GM19328 (cell line): Measurements from ENCODE around the gene RGS9BP.
"Not testable (repeated sequence)": the region's sequence is repeated elsewhere in the genome, so short reads cannot be mapped to it uniquely, and the experiment has no call there.

ENCODE experiments used
- ATAC-seq: cut with Tn5 transposase; IDR thresholded peaks from one replicate; pipeline ENCODE4 v1.9.1; 2021; ENCODE audit warnings: mild to moderate bottlenecking, moderate library complexity; ENCODE audit not compliant: unreplicated experiment

Gene RGS9BP, protein sequence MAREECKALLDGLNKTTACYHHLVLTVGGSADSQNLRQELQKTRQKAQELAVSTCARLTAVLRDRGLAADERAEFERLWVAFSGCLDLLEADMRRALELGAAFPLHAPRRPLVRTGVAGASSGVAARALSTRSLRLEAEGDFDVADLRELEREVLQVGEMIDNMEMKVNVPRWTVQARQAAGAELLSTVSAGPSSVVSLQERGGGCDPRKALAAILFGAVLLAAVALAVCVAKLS

GRCh38 chr19:32675720-32676185, at the start of gene RGS9BP:
RGS9BP (plus strand) TSS chr19:32675848; CDS start chr19:32676264, 416 bp downstream.
- ATAC-seq = no peak

- no peak for ATAC-seq
Measured at GRCh38 chr19:32626969-32627368, 48.7 kb upstream of the RGS9BP start.

GRCh38 chr19:32627714-32628270, 47.9 kb upstream of the RGS9BP start:
- ATAC-seq = no peak

DNA sequence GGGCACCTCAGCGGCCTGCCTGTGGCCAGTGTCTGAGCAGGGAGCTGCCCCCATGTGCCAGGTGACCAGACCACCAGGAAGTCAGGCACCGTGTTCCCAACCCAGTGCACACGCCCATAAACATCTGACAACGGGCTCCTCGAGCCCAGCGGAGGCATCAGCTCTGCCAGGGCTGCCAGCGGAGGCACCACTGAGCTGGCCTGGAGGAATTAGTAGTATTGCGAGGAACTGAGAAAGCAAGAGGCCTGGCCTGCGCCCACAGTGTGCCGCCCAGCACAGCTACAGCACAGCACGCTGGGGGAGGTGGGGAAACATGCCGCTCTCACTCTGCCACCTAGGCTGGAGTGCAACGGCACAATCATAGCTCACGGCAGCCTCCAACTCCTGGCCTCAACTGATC, 45.3 kb upstream of the RGS9BP start:
- no peak for ATAC-seq

DNA sequence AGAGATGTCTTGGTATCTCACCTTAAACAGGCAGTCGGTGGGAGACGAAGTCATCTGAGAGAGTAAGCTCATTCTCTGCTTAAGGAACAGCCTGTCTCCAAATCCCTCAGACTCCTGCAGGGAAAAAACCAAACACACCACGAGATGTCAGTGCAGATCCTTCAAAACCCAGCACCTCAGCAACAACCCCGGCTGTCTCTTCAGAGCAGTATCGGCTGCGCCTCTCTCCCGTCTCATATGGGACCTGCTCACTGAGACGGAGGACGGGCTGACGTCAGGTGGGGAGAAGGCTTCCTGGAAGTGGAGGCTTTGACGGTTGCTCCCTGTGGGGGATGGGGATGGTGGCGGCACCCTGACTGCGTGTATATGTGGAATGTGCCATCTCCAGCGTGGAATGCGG, 44.3 kb upstream of the RGS9BP start:
- ATAC-seq = no peak

DNA sequence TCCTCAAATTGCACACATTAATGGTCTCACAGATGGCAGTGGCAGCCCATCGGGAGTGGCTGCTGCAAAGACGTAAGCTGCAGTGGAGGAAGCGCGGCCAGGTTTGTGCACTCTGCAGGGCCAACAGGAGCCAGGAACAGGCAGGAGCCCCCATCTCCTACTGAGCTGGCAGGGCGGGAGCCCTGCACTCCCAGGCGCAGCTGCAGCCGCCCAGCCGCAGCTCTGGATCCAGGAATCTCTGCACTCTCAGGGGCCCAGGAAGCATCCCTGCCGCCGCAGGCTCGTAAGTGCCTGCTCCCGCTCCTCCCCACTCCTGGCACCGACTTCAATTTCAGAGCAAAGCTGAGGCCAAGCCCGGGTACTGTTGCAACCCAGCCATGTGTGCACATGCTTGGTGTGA, 38.2 kb upstream of the RGS9BP start:
- no peak for ATAC-seq

GRCh38 chr19:32638625-32639024, 37.0 kb upstream of the RGS9BP start:
- no peak for ATAC-seq

DNA sequence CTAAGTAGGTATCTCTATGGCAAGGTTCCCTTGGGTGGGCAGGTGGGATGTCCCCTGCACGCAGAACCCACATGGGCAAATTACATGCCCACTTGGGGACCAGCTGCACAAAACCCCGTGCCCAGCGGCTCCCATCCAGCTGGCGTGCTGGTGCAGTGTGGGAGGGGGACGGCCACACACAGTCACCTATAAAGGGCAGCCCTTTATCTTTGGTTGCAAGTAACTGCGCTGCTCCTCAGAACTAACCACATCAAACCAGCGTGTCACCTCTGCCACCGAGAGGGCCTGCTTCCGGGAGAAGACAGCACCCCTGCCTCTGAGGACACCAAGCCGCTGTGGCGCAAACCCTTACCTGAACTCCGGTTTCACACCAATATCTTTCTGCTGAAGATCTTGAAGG, 32.9 kb upstream of the RGS9BP start:
- no peak for ATAC-seq

- ATAC-seq = no peak
Measured at GRCh38 chr19:32646556-32646955, 29.1 kb upstream of the RGS9BP start.

DNA sequence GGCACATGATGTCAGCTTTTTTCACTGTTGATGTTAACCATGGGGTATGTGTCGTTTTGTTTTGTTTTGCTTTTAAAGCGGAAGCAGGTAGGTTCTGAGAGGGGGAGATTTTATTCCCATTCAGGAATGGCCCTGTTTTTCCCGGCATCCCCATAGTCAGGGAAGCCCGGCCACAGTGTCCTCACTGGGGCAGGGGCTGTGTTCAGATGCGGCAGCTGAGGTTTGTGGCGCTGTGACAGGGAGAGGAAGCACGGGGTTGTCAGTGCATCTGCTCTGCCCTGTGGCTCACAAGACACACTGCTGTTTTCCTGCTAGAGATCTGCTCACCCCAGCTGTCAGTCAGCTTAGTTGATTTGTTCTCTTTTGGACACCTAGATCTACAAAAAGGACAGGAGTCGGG, 28.3 kb upstream of the RGS9BP start:
- ATAC-seq = no peak

DNA sequence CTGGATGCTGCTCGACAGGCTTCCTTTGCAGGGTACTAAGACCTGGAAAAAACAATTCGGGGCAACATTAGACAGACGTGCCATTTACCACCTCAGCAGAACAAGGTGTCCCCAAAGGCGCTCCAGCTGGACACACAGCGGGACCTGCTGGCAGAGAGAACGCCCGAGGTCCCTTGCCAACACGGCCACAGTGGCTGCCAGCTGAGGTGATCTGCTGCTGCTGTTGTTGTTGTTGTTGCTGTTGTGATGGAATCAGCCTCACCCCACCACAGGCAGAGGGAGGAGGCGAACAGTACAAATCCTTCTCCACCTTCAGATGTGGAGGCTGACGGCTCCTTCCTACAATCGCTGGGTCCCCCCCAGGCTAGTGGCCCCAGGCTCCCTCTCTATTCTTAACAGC, 25.9 kb upstream of the RGS9BP start:
- no peak for ATAC-seq

DNA sequence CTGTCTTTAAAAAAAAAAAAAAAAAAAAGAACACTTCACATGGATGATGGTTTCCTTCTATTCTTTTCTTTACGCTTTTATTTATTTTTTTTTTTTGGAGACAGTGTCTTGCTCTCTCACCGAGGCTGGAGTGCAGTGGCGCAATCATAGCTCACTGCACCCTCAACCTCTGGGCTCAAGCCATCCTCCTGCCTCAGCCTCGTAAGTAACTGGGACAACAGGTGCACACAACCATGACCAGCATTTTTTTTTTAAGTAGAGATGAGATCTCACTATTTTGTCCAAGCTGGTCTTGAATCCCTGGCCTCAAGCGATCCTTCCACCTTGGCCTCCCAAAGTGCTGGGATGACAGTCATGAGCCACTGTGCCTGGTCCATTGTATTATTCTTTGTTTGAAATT, 25.0 kb upstream of the RGS9BP start:
- ATAC-seq = no peak

- no peak for ATAC-seq
Measured at GRCh38 chr19:32651729-32652140, 23.9 kb upstream of the RGS9BP start.

DNA sequence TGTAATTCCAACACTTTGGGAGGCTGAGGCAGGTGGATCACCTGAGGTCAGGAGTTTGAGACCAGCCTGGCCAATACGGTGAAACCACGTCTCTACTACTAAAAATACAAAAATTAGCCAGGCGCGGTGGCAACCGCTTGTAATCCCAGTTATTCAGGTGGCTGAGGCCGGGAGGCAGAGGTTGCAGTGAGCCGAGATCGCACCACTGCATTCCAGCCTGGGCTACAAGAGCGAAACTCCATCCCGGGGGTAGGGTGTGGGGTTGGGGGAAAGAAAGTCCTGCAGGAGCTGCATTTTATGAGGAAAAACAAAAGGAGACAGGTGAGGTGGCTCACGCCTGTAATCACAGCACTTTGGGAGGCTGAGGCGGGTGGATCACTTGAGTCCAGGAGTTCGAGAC, 23.3 kb upstream of the RGS9BP start:
- not testable (repeated sequence) for ATAC-seq

- ATAC-seq = no peak
Measured at GRCh38 chr19:32652894-32653598, 22.6 kb upstream of the RGS9BP start.

DNA sequence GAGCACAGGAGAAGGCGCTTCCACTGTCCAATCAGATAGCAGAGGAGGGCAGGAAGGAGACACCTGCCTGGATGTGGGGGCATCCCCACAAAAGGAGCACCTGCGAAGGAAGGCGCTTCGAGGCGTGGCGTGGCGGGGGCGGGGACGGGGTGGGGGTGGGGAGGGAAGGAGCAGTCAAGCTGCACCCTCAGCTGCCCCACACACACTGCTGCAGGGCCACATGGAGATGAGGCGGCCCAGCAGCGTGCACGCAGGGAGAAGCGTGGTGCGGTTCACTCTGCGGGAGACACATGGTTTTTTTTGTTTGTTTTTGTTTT, 22.1 kb upstream of the RGS9BP start:
- no peak for ATAC-seq

- ATAC-seq = not testable (repeated sequence)
Measured at GRCh38 chr19:32656379-32656778, 19.3 kb upstream of the RGS9BP start.

DNA sequence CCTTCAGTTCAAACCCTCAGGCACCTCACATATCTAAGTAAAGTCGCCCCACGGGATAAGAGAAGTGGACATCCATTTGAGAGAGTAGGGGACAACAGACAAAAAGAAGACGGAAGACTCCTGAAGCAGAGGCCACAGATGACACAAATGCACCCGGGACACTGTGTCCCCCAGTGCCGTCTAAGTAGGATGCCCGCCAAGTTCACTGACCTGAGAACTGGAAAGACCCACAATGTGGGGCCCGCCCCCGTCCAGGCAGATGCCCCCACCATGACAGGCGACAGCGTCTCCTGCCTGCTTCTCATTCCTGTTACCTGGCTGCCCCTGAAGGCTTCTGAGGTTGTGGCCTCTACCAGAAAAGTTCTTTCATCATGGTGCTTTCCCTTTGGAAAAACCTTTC, 17.6 kb upstream of the RGS9BP start:
- ATAC-seq = no peak

DNA sequence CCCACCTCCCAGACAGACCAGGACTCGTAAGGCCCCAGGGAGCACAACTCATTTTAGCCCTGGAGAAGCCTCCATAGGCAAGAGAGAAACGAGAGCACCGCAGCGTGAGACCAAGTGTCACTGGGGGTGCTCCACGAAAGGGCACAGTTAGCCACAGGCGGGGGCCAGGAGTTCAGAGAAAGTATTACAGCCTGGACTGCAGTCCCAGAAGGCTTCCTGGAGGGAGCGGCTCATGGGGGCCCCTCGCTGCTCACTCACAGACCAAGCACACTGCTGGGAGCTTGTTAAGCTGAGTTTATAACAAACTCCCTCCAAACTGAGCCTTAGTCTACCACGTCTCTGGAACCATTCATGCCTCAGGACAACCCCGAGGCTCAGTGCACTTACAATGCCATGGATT, 17.1 kb upstream of the RGS9BP start:
- ATAC-seq = no peak

- ATAC-seq = no peak
Measured at GRCh38 chr19:32661318-32661717, 14.3 kb upstream of the RGS9BP start.

- no peak for ATAC-seq
Measured at GRCh38 chr19:32662186-32662585, 13.5 kb upstream of the RGS9BP start.

GRCh38 chr19:32666084-32666483, 9.6 kb upstream of the RGS9BP start:
- no peak for ATAC-seq
